Liver (tissue), 3 donors: ENCODE results near the gene IL5RA.

Experiments
- EGR1 ChIP-seq, 2 donors: IDR thresholded peaks; 2 replicates each; pipeline ENCODE4 v1.6.1; 2016 to 2018; ENCODE audit warnings: antibody characterized with exemption in 2 of 2, low read depth in 2 of 2
- GABPA ChIP-seq, 2 donors: IDR thresholded peaks in 1 of 2; conservative IDR thresholded peaks in 1 of 2; 2 replicates each; pipeline ENCODE4 v1.6.1; 2016; ENCODE audit warnings: antibody characterized with exemption in 2 of 2, mild to moderate bottlenecking in 1 of 2, moderate library complexity in 1 of 2
- HNF4A ChIP-seq, 2 donors: conservative IDR thresholded peaks; 2 replicates each; pipeline ENCODE4 v1.6.1; 2016; ENCODE audit warnings: antibody characterized with exemption in 2 of 2, mild to moderate bottlenecking in 2 of 2
- JUND ChIP-seq, 2 donors: IDR thresholded peaks; 2 replicates each; pipeline ENCODE4 v1.6.1; 2016; ENCODE audit warnings: antibody characterized with exemption in 2 of 2
- RXRA ChIP-seq, 2 donors: IDR thresholded peaks; 2 replicates each; pipeline ENCODE4 v1.6.1; 2017 to 2018; ENCODE audit warnings: antibody characterized with exemption in 2 of 2, mild to moderate bottlenecking in 1 of 2
- SP1 ChIP-seq: IDR thresholded peaks from 2 replicates; pipeline ENCODE4 v1.6.1; 2018; ENCODE audit warnings: antibody characterized with exemption, mild to moderate bottlenecking
- TAF1 ChIP-seq: conservative IDR thresholded peaks from 2 replicates; pipeline ENCODE4 v1.6.1; 2016; ENCODE audit warnings: antibody characterized with exemption, mild to moderate bottlenecking
- YY1 ChIP-seq: IDR thresholded peaks from 2 replicates; pipeline ENCODE4 v1.6.1; 2016; ENCODE audit warnings: antibody characterized with exemption, mild to moderate bottlenecking
- ZBTB33 ChIP-seq: IDR thresholded peaks from 2 replicates; pipeline ENCODE4 v1.6.1; 2016; ENCODE audit warnings: antibody characterized with exemption
- TF ChIP-seq, protein P1 (sequence below): fragments of 150-350 bp; IDR thresholded peaks from 2 replicates; pipeline ENCODE4 v1.5.1; 2017; ENCODE audit warnings: improper control_type of control experiment, low read depth, low read length; ENCODE audit not compliant: missing input control
- TF ChIP-seq, protein P2 (sequence below): IDR thresholded peaks from 2 replicates; pipeline ENCODE4 v1.6.1; 2016; ENCODE audit warnings: antibody characterized with exemption, mild to moderate bottlenecking
- TF ChIP-seq, protein P3 (sequence below): IDR thresholded peaks from 2 replicates; pipeline ENCODE4 v1.6.1; 2016; ENCODE audit warnings: antibody characterized with exemption
- TF ChIP-seq, protein P4 (sequence below): IDR thresholded peaks from 2 replicates; pipeline ENCODE4 v1.6.1; 2016; ENCODE audit warnings: antibody characterized with exemption
- donor health status: healthy.
- donor health status: healthy.

- TF ChIP-seq TAF1, result no peak
- TF ChIP-seq, protein P1, sequence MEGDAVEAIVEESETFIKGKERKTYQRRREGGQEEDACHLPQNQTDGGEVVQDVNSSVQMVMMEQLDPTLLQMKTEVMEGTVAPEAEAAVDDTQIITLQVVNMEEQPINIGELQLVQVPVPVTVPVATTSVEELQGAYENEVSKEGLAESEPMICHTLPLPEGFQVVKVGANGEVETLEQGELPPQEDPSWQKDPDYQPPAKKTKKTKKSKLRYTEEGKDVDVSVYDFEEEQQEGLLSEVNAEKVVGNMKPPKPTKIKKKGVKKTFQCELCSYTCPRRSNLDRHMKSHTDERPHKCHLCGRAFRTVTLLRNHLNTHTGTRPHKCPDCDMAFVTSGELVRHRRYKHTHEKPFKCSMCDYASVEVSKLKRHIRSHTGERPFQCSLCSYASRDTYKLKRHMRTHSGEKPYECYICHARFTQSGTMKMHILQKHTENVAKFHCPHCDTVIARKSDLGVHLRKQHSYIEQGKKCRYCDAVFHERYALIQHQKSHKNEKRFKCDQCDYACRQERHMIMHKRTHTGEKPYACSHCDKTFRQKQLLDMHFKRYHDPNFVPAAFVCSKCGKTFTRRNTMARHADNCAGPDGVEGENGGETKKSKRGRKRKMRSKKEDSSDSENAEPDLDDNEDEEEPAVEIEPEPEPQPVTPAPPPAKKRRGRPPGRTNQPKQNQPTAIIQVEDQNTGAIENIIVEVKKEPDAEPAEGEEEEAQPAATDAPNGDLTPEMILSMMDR, result no peak
- TF ChIP-seq, protein P2, sequence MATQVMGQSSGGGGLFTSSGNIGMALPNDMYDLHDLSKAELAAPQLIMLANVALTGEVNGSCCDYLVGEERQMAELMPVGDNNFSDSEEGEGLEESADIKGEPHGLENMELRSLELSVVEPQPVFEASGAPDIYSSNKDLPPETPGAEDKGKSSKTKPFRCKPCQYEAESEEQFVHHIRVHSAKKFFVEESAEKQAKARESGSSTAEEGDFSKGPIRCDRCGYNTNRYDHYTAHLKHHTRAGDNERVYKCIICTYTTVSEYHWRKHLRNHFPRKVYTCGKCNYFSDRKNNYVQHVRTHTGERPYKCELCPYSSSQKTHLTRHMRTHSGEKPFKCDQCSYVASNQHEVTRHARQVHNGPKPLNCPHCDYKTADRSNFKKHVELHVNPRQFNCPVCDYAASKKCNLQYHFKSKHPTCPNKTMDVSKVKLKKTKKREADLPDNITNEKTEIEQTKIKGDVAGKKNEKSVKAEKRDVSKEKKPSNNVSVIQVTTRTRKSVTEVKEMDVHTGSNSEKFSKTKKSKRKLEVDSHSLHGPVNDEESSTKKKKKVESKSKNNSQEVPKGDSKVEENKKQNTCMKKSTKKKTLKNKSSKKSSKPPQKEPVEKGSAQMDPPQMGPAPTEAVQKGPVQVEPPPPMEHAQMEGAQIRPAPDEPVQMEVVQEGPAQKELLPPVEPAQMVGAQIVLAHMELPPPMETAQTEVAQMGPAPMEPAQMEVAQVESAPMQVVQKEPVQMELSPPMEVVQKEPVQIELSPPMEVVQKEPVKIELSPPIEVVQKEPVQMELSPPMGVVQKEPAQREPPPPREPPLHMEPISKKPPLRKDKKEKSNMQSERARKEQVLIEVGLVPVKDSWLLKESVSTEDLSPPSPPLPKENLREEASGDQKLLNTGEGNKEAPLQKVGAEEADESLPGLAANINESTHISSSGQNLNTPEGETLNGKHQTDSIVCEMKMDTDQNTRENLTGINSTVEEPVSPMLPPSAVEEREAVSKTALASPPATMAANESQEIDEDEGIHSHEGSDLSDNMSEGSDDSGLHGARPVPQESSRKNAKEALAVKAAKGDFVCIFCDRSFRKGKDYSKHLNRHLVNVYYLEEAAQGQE, result no peak
- TF ChIP-seq YY1, result no peak
- TF ChIP-seq, protein P3, sequence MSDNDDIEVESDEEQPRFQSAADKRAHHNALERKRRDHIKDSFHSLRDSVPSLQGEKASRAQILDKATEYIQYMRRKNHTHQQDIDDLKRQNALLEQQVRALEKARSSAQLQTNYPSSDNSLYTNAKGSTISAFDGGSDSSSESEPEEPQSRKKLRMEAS, result no peak
- no peak for TF ChIP-seq SP1
- TF ChIP-seq GABPA (IDR thresholded peaks at IDR 0.05 in 1 of 2, conservative IDR thresholded peaks at IDR 0.05 in 1 of 2), result no peak
- TF ChIP-seq ZBTB33, result no peak
- no peak for TF ChIP-seq HNF4A (conservative IDR thresholded peaks at IDR 0.05)
- no peak for TF ChIP-seq EGR1 (IDR thresholded peaks at IDR 0.05; ENCODE audit: low read depth in 2 of 2)
- TF ChIP-seq, protein P4, sequence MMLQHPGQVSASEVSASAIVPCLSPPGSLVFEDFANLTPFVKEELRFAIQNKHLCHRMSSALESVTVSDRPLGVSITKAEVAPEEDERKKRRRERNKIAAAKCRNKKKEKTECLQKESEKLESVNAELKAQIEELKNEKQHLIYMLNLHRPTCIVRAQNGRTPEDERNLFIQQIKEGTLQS, result no peak
- no peak for TF ChIP-seq RXRA (IDR thresholded peaks at IDR 0.05)
- TF ChIP-seq JUND (IDR thresholded peaks at IDR 0.05), result no peak
Measured at GRCh38 chr3:3087279-3087678, 22.9 kb downstream of the IL5RA start.
